SK-N-SH (cell line): ENCODE data around the gene KCNJ15. TPM values are rescaled to one million over a fixed set of nuclear protein-coding genes. Genes with fewer than 3 reads are reported as not detected.

ENCODE experiments used
- CTCF ChIA-PET: fragments of 300-600, 350-600 bp; formaldehyde crosslinking; extraction: SDS; loops from one replicate; lab custom pipeline; 2021; lab: Yijun Ruan, JAX
- POLR2A ChIA-PET: fragments of 350-600 bp; sonication (Branson Sonifier 250); formaldehyde crosslinking; extraction: SDS; loops from one replicate; lab custom pipeline; 2020; ENCODE audit warnings: antibody characterized with exemption, inconsistent platforms; lab: Yijun Ruan, JAX
- DNase-seq: peaks from one replicate; pipeline ENCODE4 v3.0.0; 2012
- H2AFZ ChIP-seq: fragments of 200-600 bp; sonication (generic); 2 replicates; pipeline ENCODE4 v1.8.1; 2016; ENCODE audit warnings: antibody characterized with exemption, mild to moderate bottlenecking, low read depth
- H3F3A ChIP-seq: fragments of 200-600 bp; sonication (generic); replicated peaks from 2 replicates; pipeline ENCODE3; 2016; ENCODE audit warnings: antibody characterized with exemption, mild to moderate bottlenecking; ENCODE audit not compliant: insufficient read depth
- H3K27ac ChIP-seq, 2 experiments: fragments of 200-500 bp in 1 of 2; fragments of 200-600 bp in 1 of 2; sonication (Bioruptor generic) in 1 of 2; sonication (generic), shearing (Covaris generic) in 1 of 2; 2 replicates each; pipeline versions ENCODE4 v1.5.1 to v1.6.1; 2014 to 2016; ENCODE audit warnings: low read depth in 2 of 2, inconsistent platforms in 1 of 2, low read length in 1 of 2, mild to moderate bottlenecking in 1 of 2, mixed read lengths in 1 of 2
- H3K27me3 ChIP-seq: fragments of 200-600 bp; sonication (generic), shearing (Covaris generic); 2 replicates; pipeline ENCODE4 v1.6.1; 2016; ENCODE audit warnings: mixed run types; ENCODE audit not compliant: insufficient read depth
- H3K36me3 ChIP-seq, 2 experiments: fragments of 200-500 bp in 1 of 2; fragments of 200-600 bp in 1 of 2; sonication (Bioruptor generic) in 1 of 2; sonication (generic) in 1 of 2; replicated peaks in 1 of 2; 2 replicates each; pipeline versions ENCODE3 to v1.5.1; 2014 to 2016; ENCODE audit warnings: low read length in 1 of 2, mild to moderate bottlenecking in 1 of 2; ENCODE audit not compliant: insufficient read depth in 2 of 2, control insufficient read depth in 1 of 2
- H3K4me1 ChIP-seq, 2 experiments: fragments of 200-500 bp in 1 of 2; fragments of 200-600 bp in 1 of 2; sonication (Bioruptor generic) in 1 of 2; sonication (generic), shearing (Covaris generic) in 1 of 2; 2 replicates each; pipeline versions ENCODE4 v1.5.1 to v1.6.1; 2014 to 2016; ENCODE audit warnings: low read depth in 1 of 2, low read length in 1 of 2, mixed run types in 1 of 2; ENCODE audit not compliant: insufficient read depth in 2 of 2, control insufficient read depth in 1 of 2
- H3K4me2 ChIP-seq: fragments of 200-600 bp; sonication (generic), shearing (Covaris generic); 2 replicates; pipeline ENCODE4 v1.6.1; 2017; ENCODE audit warnings: mixed run types
- H3K4me3 ChIP-seq, 2 experiments: fragments of 200-500 bp in 1 of 2; fragments of 200-600 bp in 1 of 2; sonication (Bioruptor generic) in 1 of 2; sonication (generic), shearing (Covaris generic) in 1 of 2; 2 replicates each; pipeline versions ENCODE4 v1.5.1 to v1.8.1; 2014 to 2016; ENCODE audit warnings: low read depth in 2 of 2, inconsistent platforms in 1 of 2, low read length in 1 of 2, mild to moderate bottlenecking in 1 of 2, mixed read lengths in 1 of 2, moderate library complexity in 1 of 2
- H3K79me2 ChIP-seq: fragments of 200-600 bp; sonication (generic); 2 replicates; pipeline ENCODE4 v1.8.1; 2017; ENCODE audit warnings: mild to moderate bottlenecking; ENCODE audit not compliant: insufficient read depth
- H3K9ac ChIP-seq: fragments of 200-600 bp; sonication (generic); 2 replicates; pipeline ENCODE4 v1.6.1; 2017; ENCODE audit warnings: mixed run types
- H3K9me2 ChIP-seq: fragments of 200-600 bp; sonication (generic); 2 replicates; pipeline ENCODE4 v1.6.1; 2017; ENCODE audit warnings: mixed run types
- H3K9me3 ChIP-seq: fragments of 200-600 bp; sonication (generic); 2 replicates; pipeline ENCODE4 v1.6.1; 2017; ENCODE audit warnings: mixed run types, mild to moderate bottlenecking, moderate library complexity
- H4K20me1 ChIP-seq: fragments of 200-600 bp; sonication (generic); 2 replicates; pipeline ENCODE4 v1.6.1; 2017; ENCODE audit warnings: mild to moderate bottlenecking, mixed run types; ENCODE audit not compliant: insufficient read depth
- EP300 ChIP-seq, 2 experiments: IDR thresholded peaks; 2 replicates each; pipeline versions ENCODE4 v1.4.0 to v1.6.1; 2012; ENCODE audit warnings: borderline replicate concordance in 1 of 2, low read depth in 1 of 2, low read length in 1 of 2
- EZH2phosphoT487 ChIP-seq: fragments of 200-600 bp; sonication (generic); IDR thresholded peaks from 2 replicates; pipeline ENCODE4 v1.6.1; 2017; ENCODE audit warnings: low read depth, mixed run types, mild to moderate bottlenecking, antibody characterized with exemption, moderate library complexity, borderline replicate concordance
- FOSL2 ChIP-seq: IDR thresholded peaks from 2 replicates; pipeline ENCODE4 v1.4.0; 2012; ENCODE audit warnings: low read depth, mild to moderate bottlenecking, moderate library complexity, borderline replicate concordance
- GABPA ChIP-seq: IDR thresholded peaks from 2 replicates; pipeline ENCODE4 v1.4.0; 2012; ENCODE audit warnings: low read depth, mild to moderate bottlenecking
- IRF3 ChIP-seq: fragments of 150-350 bp; IDR thresholded peaks from 2 replicates; pipeline ENCODE4 v1.6.1; 2016; ENCODE audit warnings: mild to moderate bottlenecking, low read depth, low read length
- MEF2A ChIP-seq: IDR thresholded peaks from 2 replicates; pipeline ENCODE4 v1.4.0; 2012; ENCODE audit warnings: low read depth, borderline replicate concordance
- NRF1 ChIP-seq: IDR thresholded peaks from 2 replicates; pipeline ENCODE4 v1.6.1; 2012; ENCODE audit warnings: low read depth, mild to moderate bottlenecking, low read length
- PBX3 ChIP-seq: IDR thresholded peaks from 2 replicates; pipeline ENCODE4; 2012
- POLR2AphosphoS5 ChIP-seq: IDR thresholded peaks from 2 replicates; pipeline ENCODE4 v1.6.1; 2012; ENCODE audit warnings: low read depth, low read length
- REST ChIP-seq: IDR thresholded peaks from 2 replicates; pipeline ENCODE4 v1.6.1; 2012; ENCODE audit warnings: mild to moderate bottlenecking, low read depth, low read length, moderate library complexity
- RFX5 ChIP-seq: IDR thresholded peaks from 2 replicates; pipeline ENCODE4 v1.6.1; 2012; ENCODE audit warnings: mild to moderate bottlenecking, improper control_type of control experiment, low read length
- SIN3A ChIP-seq: IDR thresholded peaks from 2 replicates; pipeline ENCODE4 v1.6.1; 2012; ENCODE audit warnings: low read depth, mild to moderate bottlenecking, low read length, moderate library complexity, borderline replicate concordance
- TEAD4 ChIP-seq: IDR thresholded peaks from 2 replicates; pipeline ENCODE4 v1.4.0; 2012; ENCODE audit warnings: mild to moderate bottlenecking, borderline replicate concordance; ENCODE audit not compliant: insufficient read depth
- USF1 ChIP-seq: IDR thresholded peaks from 2 replicates; pipeline ENCODE4 v1.4.0; 2012; ENCODE audit warnings: low read depth, borderline replicate concordance
- USF2 ChIP-seq: fragments of 150-350 bp; IDR thresholded peaks from 2 replicates; pipeline ENCODE4 v1.6.1; 2017; ENCODE audit warnings: antibody characterized with exemption, low read length, low read depth, borderline replicate concordance
- YY1 ChIP-seq: IDR thresholded peaks from 2 replicates; pipeline ENCODE4 v1.4.0; 2012; ENCODE audit warnings: low read depth, mild to moderate bottlenecking
- ZBTB33 ChIP-seq: IDR thresholded peaks from 2 replicates; pipeline ENCODE4 v1.4.0; 2012; ENCODE audit warnings: low read depth, borderline replicate concordance
- WGBS: methylation state at CpG from one replicate; pipeline ENCODE4 v1.1.6; 2017; ENCODE audit warnings: low lambda C conversion rate; 5-methylcytosine and 5-hydroxymethylcytosine counted together
- polyA plus RNA-seq, 3 experiments: library from polyadenylated mRNA; depleted of rRNA; stranded (reverse); fragments of >200 nt; gene quantifications; 2 replicates each; pipeline ENCODE4 v1.2.3, GENCODE V29; 2012

Gene KCNJ15
- polyA plus RNA-seq, 1 of the 3 experiments (the other 2 are of a cell fraction) = 0.03 TPM

- Histone ChIP-seq H3K9me2 (no peaks in the 10 kb centered on the region), H3K4me2 (no peak overlapping the region), H3K4me1 (peaks cover 0 to 8% of the 10 kb centered on the region in 2 experiments; a peak in 2 of 4 replicates), H3K9ac (no peak overlapping the region), H3K4me3 (no peak overlapping the region), H3K9me3 (no peaks in the 10 kb centered on the region), H3K36me3 (no peaks in the 10 kb centered on the region), H3K27me3 (no peaks in the 10 kb centered on the region; the same call in 1 of the 2 replicates), H3K79me2 (no peaks in the 10 kb centered on the region), H2AFZ (no peak overlapping the region), H4K20me1 (no peaks in the 10 kb centered on the region), H3F3A (peaks cover 5% of the 10 kb centered on the region), H3K27ac (no peak overlapping the region)
- WGBS = 40% methylated on average over 4 of the region's 4 CpGs
- CTCF ChIA-PET = interaction anchor here (1.2 kb wide), 1 partner anchor 16 kb away, joined by 6 read pairs; no protein-coding TSS in a partner anchor
- no peak for TF ChIP-seq USF2
- no peak for TF ChIP-seq TEAD4
- no peak for DNase-seq
- POLR2A ChIA-PET = no interaction called here
Measured at GRCh38 chr21:38340131-38340530, 83.3 kb downstream of the KCNJ15 start.

- no peak for DNase-seq
- ChIA-PET POLR2A (no interaction called here), CTCF (interaction anchor here (1.0 kb wide), 1 partner anchor 11 kb away, joined by 3 read pairs; no protein-coding TSS in a partner anchor)
- no peaks in the 10 kb centered on the region for H3K9me3 ChIP-seq
- H3F3A ChIP-seq = peaks cover 5% of the 10 kb centered on the region
- no peaks in the 10 kb centered on the region; the same call in 1 of the 2 replicates for H3K27me3 ChIP-seq
- H2AFZ ChIP-seq = no peak overlapping the region
- H3K9me2 ChIP-seq = no peaks in the 10 kb centered on the region
- H3K4me1 ChIP-seq = peaks cover 0 to 8% of the 10 kb centered on the region in 2 experiments; a peak in 2 of 4 replicates
- no peak overlapping the region for H3K27ac ChIP-seq
- no peak overlapping the region for H3K9ac ChIP-seq
- no peaks in the 10 kb centered on the region for H4K20me1 ChIP-seq
- no peaks in the 10 kb centered on the region for H3K36me3 ChIP-seq
- no peak overlapping the region for H3K4me3 ChIP-seq
- H3K4me2 ChIP-seq = no peak overlapping the region
- no peaks in the 10 kb centered on the region for H3K79me2 ChIP-seq
- WGBS = 43% methylated on average over 5 of the region's 5 CpGs
- TF ChIP-seq USF1 (no peak), MEF2A (no peak), GABPA (no peak), SIN3A (no peak), PBX3 (no peak), EZH2phosphoT487 (no peak), POLR2AphosphoS5 (no peak), REST (no peak), FOSL2 (no peak), ZBTB33 (no peak), RFX5 (no peak), YY1 (no peak), EP300 (IDR thresholded peaks at IDR 0.05; ENCODE audit: borderline replicate concordance in 1 of 2, low read depth in 1 of 2, low read length in 1 of 2) (no peak), IRF3 (no peak), NRF1 (no peak)
Measured at GRCh38 chr21:38341546-38342012, 84.8 kb downstream of the KCNJ15 start.
